GM10248 (cell line): ENCODE measurements around the gene PXYLP1.

ENCODE experiments used
- CTCF ChIA-PET: fragments of 300-600 bp; sonication (Branson Sonifier 250); formaldehyde crosslinking; extraction: SDS; loops from one replicate; lab custom pipeline; 2021; ENCODE audit warnings: antibody characterized with exemption; lab: Yijun Ruan, JAX
- POLR2A ChIA-PET: fragments of 350-650 bp; sonication (Branson Sonifier 250); formaldehyde crosslinking; extraction: SDS; loops from one replicate; lab custom pipeline; 2020; ENCODE audit warnings: antibody characterized with exemption; lab: Yijun Ruan, JAX
- DNase-seq: peaks from one replicate; pipeline ENCODE4 v3.0.0; 2012; ENCODE audit errors: extremely low spot score
- TF ChIP-seq, protein P1 (sequence below): IDR thresholded peaks from 2 replicates; pipeline ENCODE4 v1.5.1; 2012; ENCODE audit warnings: mild to moderate bottlenecking, low read depth; ENCODE audit errors: extremely low read depth, missing control alignments, control extremely low read depth

The PXYLP1 gene

DNA sequence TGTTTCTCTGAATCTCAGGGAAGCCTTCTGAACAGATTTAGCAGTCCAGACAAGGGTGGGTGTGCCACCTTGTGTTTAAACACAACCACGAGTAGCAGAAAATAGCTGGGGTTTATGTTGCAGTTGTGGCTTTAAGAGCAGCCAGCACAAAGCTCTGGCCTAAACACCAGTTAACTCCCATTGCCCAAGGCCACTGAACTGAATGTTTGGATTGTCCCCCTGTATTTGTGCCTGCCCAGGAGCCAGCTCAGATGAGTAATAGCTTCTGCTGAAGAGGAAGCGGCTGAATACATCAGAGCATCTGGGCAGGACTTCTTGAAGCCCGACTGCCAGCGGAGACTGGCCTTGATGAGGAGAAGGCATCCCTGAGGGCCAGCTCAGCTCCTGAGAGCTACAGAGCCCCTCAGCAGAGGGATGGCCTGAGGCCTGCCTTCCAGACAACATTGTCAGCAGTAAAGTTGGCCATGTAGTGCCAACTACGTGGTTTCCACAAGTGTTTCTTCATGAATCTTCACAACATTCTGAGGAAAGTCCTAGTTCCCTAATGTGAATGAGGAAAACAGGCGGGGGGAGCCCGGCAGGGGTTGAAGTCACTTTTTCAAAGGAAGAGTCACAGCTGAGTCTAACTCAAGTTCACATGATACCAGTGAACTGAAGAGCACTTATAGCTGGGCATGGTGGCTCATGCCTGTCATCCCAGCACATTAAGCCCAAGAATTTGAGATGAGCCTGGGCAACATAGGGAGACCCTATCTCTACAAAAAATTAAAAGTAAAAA lies 70.9 kb downstream of the PXYLP1 start:
- DNase-seq, result no peak
- TF ChIP-seq, protein P1, sequence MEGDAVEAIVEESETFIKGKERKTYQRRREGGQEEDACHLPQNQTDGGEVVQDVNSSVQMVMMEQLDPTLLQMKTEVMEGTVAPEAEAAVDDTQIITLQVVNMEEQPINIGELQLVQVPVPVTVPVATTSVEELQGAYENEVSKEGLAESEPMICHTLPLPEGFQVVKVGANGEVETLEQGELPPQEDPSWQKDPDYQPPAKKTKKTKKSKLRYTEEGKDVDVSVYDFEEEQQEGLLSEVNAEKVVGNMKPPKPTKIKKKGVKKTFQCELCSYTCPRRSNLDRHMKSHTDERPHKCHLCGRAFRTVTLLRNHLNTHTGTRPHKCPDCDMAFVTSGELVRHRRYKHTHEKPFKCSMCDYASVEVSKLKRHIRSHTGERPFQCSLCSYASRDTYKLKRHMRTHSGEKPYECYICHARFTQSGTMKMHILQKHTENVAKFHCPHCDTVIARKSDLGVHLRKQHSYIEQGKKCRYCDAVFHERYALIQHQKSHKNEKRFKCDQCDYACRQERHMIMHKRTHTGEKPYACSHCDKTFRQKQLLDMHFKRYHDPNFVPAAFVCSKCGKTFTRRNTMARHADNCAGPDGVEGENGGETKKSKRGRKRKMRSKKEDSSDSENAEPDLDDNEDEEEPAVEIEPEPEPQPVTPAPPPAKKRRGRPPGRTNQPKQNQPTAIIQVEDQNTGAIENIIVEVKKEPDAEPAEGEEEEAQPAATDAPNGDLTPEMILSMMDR, result peak; percentile 7
- POLR2A ChIA-PET, result no interaction called here
- CTCF ChIA-PET, result interaction anchor here (0.8 to 17.7 kb wide), 26 partner anchors 8 to 438 kb away, joined by 3 to 398 read pairs (median 5); partner anchors contain the start of gene RNF7

- peak; percentile 78 for DNase-seq
- CTCF ChIA-PET, result interaction anchor here (0.6 to 17.7 kb wide), 43 partner anchors 9 to 580 kb away, joined by 3 to 398 read pairs (median 4); partner anchors contain the start of genes PXYLP1 and RNF7
Measured at GRCh38 chr3:141303481-141304223, 72.0 kb downstream of the PXYLP1 start.

DNA sequence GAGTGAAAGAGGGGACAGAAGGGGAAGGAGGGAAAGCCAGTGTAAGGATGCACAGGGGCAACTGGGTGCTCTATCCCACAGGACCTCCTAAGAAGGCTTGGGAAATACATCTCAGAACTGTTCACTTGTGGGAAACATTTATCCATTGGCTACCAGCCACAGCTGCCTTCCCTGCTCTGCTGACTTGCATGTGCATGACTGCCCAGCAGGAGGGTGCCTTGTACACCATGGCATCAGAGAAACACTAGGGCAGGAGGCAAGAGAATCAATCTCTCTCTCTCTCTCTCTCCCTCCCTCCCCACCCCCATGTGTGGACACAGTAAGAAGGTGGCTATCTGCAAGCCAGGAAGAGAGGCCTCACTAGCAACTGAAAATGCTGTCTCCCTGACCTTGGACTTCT lies 73.8 kb downstream of the PXYLP1 start:
- ChIA-PET CTCF (interaction anchor here (0.8 to 17.7 kb wide), 24 partner anchors 11 to 339 kb away, joined by 3 to 398 read pairs (median 10); partner anchors contain the start of gene PXYLP1), POLR2A (no interaction called here)
- DNase-seq, result no peak
- TF ChIP-seq, protein P1, result no peak

More at GRCh38 chr3:141303481-141304223, 72.0 kb downstream of the PXYLP1 start:
- POLR2A ChIA-PET, result no interaction called here
- TF ChIP-seq, protein P1, result peak; percentile 63

DNA sequence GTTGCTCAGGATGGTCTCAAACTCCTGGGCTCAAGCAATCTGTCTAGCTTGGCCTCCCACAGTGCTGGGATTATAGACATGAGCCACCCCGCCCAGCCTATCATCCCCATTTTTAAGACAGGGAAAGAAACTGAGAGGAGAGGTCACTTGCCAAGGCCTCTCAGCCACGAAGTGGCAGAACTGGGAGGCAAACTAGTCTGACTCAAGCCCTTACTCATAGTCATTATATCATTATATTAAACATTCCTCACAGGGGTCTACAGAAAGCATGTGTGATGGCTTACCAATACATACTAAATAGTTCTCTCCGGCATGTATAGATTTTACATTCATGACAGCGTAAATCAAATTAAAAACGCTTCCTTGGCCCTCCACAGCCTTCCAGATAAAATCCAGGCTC lies 74.7 kb downstream of the PXYLP1 start:
- TF ChIP-seq, protein P1, result no peak
- DNase-seq, result no peak
- ChIA-PET CTCF (interaction anchor here (0.8 to 17.7 kb wide), 11 partner anchors 14 to 255 kb away, joined by 3 to 398 read pairs (median 5); partner anchors contain the start of gene PXYLP1), POLR2A (no interaction called here)

- ChIA-PET CTCF (interaction anchor here (0.8 to 17.7 kb wide), 9 partner anchors 12 to 255 kb away, joined by 3 to 398 read pairs (median 5); partner anchors contain the start of gene PXYLP1), POLR2A (no interaction called here)
- TF ChIP-seq, protein P1, result no peak
- DNase-seq, result no peak
Measured at GRCh38 chr3:141306922-141307321, 75.3 kb downstream of the PXYLP1 start.

GRCh38 chr3:141307351-141308059 lies 75.9 kb downstream of the PXYLP1 start:
- no peak for DNase-seq
- CTCF ChIA-PET, result interaction anchor here (0.8 to 17.7 kb wide), 17 partner anchors 9 to 254 kb away, joined by 3 to 398 read pairs (median 4); partner anchors contain the start of gene PXYLP1
- TF ChIP-seq, protein P1, result no peak
- POLR2A ChIA-PET, result interaction anchor here (0.6 kb wide), 1 partner anchor 443 kb away, joined by 3 read pairs; no protein-coding TSS in a partner anchor
